Colonic mucosa (tissue), 4 donors: Measurements from ENCODE around the gene OXSR1. TPM values are rescaled to one million over a fixed set of nuclear protein-coding genes. Genes with fewer than 3 reads are reported as not detected.

Experiments
- DNase-seq: peaks from one replicate; pipeline ENCODE4 v3.0.0-alpha.2; 2020
- H3K27ac ChIP-seq: fragments of 200-600 bp; one replicate; pipeline ENCODE4 v1.8.0; 2021
- H3K27me3 ChIP-seq: fragments of 200-600 bp; one replicate; pipeline ENCODE4 v1.8.0; 2021
- H3K36me3 ChIP-seq: fragments of 200-600 bp; one replicate; pipeline ENCODE4 v1.8.0; 2021
- H3K4me1 ChIP-seq: fragments of 200-600 bp; one replicate; pipeline ENCODE4 v1.8.0; 2021; ENCODE audit warnings: mild to moderate bottlenecking
- H3K4me3 ChIP-seq: fragments of 200-600 bp; one replicate; pipeline ENCODE4 v1.8.0; 2021
- H3K9ac ChIP-seq, 2 donors: one replicate each; pipeline ENCODE4 v1.7.0; 2013; ENCODE audit warnings: control low read depth in 2 of 2, low read depth in 2 of 2, low read length in 2 of 2
- H3K9me3 ChIP-seq: fragments of 200-600 bp; one replicate; pipeline ENCODE4 v1.8.0; 2021
- intact Hi-C: fragments of 100-400 bp; cut with DNase I; formaldehyde crosslinking; loops from one replicate; pipeline ENCODE4 v1.14.1; 2022
- total RNA-seq, 2 donors: library from RNA; stranded (reverse); fragmentation: NEBNext Ultra II Directional in 1 of 2; extraction: Animal tissue kit (Norgen Biotek cat#: 25700) in 1 of 2; gene quantifications; one replicate each; pipeline ENCODE4 v1.2.1, GENCODE V29; 2021
- TF ChIP-seq, protein P1 (sequence below): fragments of 200-600 bp; IDR thresholded peaks from one replicate; pipeline ENCODE4 v1.8.0; 2022; ENCODE audit warnings: antibody characterized with exemption, mild to moderate bottlenecking
- donor health status: healthy.
- donor health status: DM: no; HTN: no; CAD: no.
- donor health status: DM: no; HTN: no; CAD: no.

Gene OXSR1
- total RNA-seq, 2 donors from 2014 or later: 32.0 to 57.3 TPM

- TF ChIP-seq, protein P1, sequence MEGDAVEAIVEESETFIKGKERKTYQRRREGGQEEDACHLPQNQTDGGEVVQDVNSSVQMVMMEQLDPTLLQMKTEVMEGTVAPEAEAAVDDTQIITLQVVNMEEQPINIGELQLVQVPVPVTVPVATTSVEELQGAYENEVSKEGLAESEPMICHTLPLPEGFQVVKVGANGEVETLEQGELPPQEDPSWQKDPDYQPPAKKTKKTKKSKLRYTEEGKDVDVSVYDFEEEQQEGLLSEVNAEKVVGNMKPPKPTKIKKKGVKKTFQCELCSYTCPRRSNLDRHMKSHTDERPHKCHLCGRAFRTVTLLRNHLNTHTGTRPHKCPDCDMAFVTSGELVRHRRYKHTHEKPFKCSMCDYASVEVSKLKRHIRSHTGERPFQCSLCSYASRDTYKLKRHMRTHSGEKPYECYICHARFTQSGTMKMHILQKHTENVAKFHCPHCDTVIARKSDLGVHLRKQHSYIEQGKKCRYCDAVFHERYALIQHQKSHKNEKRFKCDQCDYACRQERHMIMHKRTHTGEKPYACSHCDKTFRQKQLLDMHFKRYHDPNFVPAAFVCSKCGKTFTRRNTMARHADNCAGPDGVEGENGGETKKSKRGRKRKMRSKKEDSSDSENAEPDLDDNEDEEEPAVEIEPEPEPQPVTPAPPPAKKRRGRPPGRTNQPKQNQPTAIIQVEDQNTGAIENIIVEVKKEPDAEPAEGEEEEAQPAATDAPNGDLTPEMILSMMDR: no peak
- DNase-seq: no peak
- Histone ChIP-seq H3K4me3 (no peak overlapping the region), H3K27me3 (no peaks in the 10 kb centered on the region), H3K36me3 (no peaks in the 10 kb centered on the region), H3K9me3 (no peaks in the 10 kb centered on the region), H3K9ac (no peak overlapping the region), H3K27ac (no peak overlapping the region), H3K4me1 (no peaks in the 10 kb centered on the region)
- intact Hi-C loops: no loop called here
Observed at GRCh38 chr3:38205472-38205805, 40.1 kb downstream of the OXSR1 start.

DNA sequence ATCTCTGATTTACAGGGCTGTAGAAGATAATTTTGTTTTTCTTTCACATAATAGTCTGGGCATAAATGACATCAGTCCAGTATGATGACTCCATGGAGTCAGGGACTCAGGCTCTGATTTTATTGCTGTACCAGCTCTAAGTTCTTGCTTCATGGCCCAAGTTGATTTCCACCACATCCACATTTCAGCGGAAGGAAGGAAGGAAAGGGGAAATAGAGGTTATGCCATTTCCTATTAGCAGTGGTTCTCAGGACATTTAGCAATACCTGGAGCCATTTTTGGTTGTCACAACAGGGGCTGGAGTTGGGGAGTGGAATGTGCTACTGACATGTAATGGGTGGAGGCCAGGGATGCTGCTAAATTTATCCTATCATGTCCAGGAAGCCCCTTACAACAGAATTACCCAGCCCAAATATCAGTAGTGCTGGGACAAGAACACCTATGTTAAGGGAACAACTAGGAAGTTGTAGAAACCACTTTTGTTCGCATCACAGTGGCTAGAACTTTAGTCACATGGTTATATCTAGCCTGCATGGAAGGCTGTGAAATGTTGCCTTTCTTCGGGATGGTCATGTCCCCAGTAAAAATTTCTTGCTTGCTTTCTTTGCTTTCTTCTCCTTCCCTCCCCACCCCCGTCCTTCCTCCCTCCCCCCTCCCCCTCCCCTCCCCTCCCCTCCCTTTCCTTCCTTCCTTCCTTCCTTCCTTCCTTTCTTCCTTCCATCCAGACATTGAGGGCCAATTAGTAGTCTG lies 42.1 kb downstream of the OXSR1 start:
- H3K36me3 ChIP-seq: no peaks in the 10 kb centered on the region
- TF ChIP-seq, protein P1: no peak
- no peaks in the 10 kb centered on the region for H3K27me3 ChIP-seq
- H3K4me1 ChIP-seq: no peaks in the 10 kb centered on the region
- no peak overlapping the region for H3K9ac ChIP-seq
- intact Hi-C loops: no loop called here
- no peak for DNase-seq
- no peak overlapping the region for H3K27ac ChIP-seq
- H3K4me3 ChIP-seq: no peak overlapping the region
- no peaks in the 10 kb centered on the region for H3K9me3 ChIP-seq

GRCh38 chr3:38210141-38210757 lies 44.9 kb downstream of the OXSR1 start:
- H3K9ac ChIP-seq: no peak overlapping the region
- no peaks in the 10 kb centered on the region for H3K9me3 ChIP-seq
- intact Hi-C loops: no loop called here
- no peak overlapping the region for H3K4me3 ChIP-seq
- DNase-seq: no peak
- no peaks in the 10 kb centered on the region for H3K4me1 ChIP-seq
- H3K36me3 ChIP-seq: no peaks in the 10 kb centered on the region
- H3K27me3 ChIP-seq: no peaks in the 10 kb centered on the region
- TF ChIP-seq, protein P1: no peak
- H3K27ac ChIP-seq: no peak overlapping the region

DNA sequence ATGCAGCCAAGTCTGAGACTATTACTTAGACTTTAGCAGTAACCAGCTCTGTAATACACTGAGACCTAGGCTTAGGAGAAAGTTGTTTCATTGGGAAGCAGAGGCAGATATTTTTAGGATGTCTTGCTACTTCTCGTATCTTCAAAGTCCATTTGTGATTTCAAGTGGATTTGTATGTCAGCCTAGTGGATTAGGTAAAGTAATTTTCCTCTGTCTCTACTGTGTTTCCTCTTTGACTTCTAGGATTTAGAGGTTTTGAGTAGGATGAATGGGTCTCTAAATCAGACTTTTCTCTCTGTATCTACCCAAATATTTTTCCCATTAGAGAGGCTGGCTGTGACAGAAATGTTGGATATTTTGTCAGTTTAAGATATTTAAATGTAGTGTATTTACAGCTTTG lies 46.8 kb downstream of the OXSR1 start:
- intact Hi-C loops: no loop called here
- Histone ChIP-seq H3K4me3 (no peak overlapping the region), H3K4me1 (no peaks in the 10 kb centered on the region), H3K27ac (no peak overlapping the region), H3K27me3 (no peaks in the 10 kb centered on the region), H3K9ac (no peak overlapping the region), H3K36me3 (no peaks in the 10 kb centered on the region), H3K9me3 (no peaks in the 10 kb centered on the region)
- DNase-seq: no peak
- TF ChIP-seq, protein P1: no peak

GRCh38 chr3:38214560-38214959 lies 49.2 kb downstream of the OXSR1 start:
- intact Hi-C loops: no loop called here
- TF ChIP-seq, protein P1: no peak
- no peak overlapping the region for H3K27ac ChIP-seq
- H3K36me3 ChIP-seq: no peaks in the 10 kb centered on the region
- H3K9me3 ChIP-seq: no peaks in the 10 kb centered on the region
- no peaks in the 10 kb centered on the region for H3K27me3 ChIP-seq
- H3K9ac ChIP-seq: no peak overlapping the region
- H3K4me1 ChIP-seq: no peaks in the 10 kb centered on the region
- DNase-seq: no peak
- H3K4me3 ChIP-seq: no peak overlapping the region
